NCI-H1930 (cell line): ENCODE data around the gene ESF1.
A peak's percentile ranks its signal among the peaks of the same experiment; 100 is the strongest.

Experiments
- DNase-seq, 2 experiments: peaks; one replicate each; lab custom pipeline; 2025; lab: John Stamatoyannopoulos, UW

ESF1 gene, protein sequence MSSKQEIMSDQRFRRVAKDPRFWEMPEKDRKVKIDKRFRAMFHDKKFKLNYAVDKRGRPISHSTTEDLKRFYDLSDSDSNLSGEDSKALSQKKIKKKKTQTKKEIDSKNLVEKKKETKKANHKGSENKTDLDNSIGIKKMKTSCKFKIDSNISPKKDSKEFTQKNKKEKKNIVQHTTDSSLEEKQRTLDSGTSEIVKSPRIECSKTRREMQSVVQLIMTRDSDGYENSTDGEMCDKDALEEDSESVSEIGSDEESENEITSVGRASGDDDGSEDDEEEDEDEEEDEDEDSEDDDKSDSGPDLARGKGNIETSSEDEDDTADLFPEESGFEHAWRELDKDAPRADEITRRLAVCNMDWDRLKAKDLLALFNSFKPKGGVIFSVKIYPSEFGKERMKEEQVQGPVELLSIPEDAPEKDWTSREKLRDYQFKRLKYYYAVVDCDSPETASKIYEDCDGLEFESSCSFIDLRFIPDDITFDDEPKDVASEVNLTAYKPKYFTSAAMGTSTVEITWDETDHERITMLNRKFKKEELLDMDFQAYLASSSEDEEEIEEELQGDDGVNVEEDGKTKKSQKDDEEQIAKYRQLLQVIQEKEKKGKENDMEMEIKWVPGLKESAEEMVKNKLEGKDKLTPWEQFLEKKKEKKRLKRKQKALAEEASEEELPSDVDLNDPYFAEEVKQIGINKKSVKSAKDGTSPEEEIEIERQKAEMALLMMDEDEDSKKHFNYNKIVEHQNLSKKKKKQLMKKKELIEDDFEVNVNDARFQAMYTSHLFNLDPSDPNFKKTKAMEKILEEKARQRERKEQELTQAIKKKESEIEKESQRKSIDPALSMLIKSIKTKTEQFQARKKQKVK

DNA sequence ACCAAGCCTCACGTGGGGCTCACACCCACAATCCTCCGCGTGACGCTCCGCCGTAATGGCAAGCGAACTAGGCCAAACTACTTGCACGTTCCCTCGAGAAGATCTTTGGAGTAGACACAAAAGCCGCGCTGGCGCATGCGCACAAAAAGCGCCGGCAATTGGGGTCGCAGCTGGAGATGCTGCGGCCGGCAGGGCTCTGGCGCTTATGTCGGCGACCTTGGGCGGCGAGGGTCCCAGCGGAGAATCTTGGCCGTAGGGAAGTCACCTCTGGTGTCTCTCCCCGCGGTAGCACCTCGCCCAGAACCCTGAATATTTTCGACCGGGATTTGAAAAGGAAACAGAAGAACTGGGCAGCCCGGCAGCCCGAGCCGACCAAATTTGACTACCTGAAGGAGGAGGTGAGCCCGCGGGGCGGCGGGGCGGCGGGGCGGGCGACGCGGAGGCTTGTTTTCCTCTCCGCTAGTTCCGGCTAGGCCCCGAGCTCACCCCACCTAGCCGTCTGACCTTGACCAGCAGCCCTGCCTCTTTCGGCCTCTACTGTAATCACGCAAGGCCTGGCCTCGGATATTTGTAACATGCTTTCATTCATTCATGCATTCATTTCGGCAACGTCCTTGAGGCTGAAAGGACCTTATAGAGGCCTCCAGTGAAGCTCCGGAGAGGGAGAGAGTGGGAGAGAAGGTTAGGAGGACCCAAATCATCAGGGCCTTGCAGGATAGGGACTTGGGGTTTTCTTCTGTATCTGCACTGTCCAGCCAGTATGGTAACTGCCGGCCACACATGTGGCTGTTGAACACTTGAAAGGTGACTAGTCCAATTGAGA is at the start of gene ESF1, which contains the start of gene NDUFAF5:
Gene ESF1, minus strand, starts transcription at position 27 of the 823 bp plus-strand sequence. CDS start 1,779 bp downstream, outside the sequence.
Gene NDUFAF5, plus strand, starts transcription at position 136 of the 823 bp plus-strand sequence. Its CDS starts 41 bp downstream, at position 177.
- peak; percentile 97 for DNase-seq

DNA sequence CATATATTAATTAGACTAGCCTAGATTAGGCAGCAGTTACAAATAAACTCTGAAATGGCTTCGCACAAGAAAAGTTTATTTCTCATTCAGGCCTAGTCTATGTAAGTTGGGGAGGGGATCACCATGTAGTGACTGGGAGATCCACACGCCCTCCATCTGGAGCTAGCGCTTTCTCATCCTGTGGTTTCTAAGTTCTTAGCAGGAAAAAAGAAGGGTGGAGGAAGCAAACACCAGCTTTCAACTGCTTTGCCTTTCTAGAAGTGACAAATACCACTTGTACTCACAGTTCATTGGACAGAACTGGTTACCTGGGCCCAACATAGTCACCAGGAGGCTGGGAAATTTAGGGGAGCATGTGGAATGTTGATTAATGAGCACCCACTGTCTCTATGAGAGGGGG is 46.8 kb upstream of the ESF1 start:
- DNase-seq = no peak

DNA sequence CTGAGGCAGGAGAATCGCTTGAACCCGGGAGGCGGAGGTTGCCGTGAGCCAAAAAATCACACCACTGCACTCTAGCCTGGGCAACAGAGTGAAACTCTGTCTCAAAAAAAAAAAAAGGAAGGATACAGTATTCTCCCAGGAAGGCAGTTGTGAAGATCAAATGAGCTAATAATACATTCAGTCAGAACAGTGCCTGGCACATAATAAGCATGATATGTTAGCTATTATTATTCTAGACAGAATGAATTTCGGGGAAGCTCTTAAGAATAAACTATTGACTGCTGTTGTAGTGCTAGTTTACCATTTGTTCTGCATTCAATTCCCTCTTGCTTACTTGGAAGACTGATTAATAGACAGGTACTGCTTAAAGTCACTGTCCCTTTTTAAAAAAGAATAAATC is 40.7 kb upstream of the ESF1 start:
- DNase-seq = no peak

DNA sequence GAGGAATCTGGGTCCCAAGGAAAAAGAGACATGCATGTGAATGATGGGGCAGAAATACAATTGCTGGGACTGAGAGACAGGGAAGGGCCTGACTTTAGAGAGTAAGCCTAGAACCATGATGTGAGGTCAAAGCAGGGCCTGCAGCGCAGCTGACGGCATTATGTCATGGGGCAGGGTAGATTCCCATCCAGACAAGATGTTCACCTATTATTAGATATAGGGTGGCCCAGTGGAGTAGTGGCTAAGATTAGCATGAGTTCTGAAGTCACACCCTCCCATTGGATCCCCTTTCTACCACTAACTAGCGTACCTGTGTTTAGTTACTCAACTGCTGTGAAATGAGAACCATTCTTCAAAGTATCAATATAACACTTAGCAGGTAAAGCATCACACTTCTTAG is 39.7 kb upstream of the ESF1 start:
- DNase-seq = no peak

DNA sequence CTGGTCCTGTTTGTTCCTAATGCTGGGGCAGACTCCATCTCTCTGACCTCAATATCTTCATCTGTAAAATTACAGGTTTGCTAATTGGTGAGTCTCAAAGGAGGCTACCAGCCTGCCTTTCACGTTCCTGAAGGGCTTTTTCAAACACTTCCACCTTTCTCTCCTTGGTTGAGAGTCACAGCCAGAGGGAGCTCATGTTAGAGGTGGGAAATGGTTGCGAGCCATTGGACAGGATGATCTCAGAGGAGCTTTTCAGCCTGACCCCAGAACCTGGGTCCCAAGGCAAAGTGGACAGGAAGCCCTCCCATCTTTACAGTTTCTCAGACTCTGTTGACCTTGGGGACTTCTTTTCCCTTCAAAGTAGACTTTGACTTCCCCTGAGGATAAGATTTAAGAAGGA is 37.7 kb upstream of the ESF1 start:
- DNase-seq = no peak

DNA sequence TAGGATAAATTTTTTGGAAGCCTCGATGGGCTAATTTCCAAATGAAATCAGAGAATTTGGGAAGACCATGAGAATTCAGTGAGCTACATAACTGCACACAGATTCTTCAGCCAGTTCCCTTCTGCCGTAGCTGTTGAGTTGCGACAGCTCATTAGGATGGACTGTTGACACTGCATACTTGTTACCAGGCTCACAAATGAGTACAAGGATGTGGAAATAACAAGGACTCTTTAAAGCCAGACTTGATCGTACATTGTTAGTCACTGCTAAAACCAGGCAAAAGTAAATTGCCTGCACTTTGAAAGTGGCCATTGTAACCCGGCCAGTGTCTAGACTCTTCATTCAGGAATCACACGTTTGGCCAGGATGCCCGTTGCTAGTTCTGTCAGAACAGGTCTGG is 37.2 kb upstream of the ESF1 start:
- DNase-seq = no peak

DNA sequence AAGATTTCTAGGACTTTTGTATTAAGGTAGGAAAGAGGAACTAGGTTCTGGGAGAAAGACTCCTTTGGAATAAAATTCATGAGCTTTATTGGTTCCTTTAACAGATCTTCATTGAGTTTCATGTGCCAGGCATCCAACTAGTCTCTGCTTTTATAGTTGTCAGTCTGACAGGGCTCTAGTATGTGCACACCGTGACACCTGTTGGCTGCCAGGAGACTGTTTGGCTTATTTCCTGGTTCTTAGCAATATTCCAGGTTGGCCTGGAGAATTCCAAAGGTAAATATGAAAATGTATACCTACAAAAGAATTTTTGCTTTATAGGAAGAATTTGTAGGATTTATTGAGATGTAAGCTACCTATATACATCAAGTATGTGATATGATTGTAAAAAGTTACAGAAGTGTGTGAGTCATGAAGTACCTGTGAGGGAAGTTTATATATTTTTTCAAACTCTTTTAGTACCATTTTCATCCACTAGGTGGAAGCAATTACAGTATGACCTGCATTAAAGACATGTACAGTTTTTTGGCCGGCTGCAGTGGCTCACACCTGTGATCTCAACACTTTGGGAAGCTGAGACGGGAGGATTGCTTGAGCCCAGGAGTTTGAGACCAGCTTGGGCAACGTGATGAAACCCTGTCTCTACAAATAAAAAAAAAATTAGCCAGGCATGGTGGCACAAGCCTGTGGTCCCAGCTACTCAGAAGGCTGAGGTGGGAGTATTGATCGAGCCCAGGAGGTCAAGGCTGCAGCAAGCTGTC is 35.3 kb upstream of the ESF1 start:
- peak in 1 of 2 experiments; percentile 59 for DNase-seq

DNA sequence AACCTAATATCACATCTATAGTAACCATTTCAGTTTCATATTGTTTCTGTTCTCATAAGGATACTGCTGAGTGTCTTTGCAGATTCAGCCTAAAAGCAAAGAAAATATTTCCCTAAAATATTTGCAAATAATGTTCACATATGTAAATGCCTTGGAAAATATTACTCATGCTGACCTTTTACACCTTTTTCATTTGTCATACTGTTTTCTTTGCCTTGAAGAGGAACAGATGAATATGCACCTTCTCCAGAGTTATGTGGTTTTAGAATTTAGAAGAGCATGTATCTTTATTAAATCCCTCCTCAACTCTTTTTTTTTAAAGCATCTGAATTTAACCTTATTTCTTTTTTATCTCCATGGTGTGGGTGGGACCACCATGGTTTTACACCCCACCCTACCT is 32.6 kb upstream of the ESF1 start:
- no peak for DNase-seq

DNA sequence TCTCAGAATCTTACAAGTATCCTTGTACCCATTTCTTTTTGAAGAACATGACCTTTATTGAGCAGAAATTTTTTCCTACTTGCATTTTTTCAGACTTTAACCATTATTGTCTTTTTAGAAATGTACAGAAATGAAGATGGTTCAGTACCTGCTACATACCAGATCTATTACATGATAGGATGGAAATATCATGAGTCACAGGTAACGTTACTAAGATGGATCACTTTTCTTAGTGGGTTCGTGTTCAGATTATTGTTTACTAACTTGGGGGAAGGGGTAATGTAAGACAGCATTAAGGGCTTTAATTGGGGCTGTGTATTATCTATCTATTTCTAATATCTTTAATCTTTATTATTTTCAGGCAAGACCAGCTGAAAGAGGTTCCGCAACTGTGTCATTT is 32.0 kb upstream of the ESF1 start:
- DNase-seq = no peak

DNA sequence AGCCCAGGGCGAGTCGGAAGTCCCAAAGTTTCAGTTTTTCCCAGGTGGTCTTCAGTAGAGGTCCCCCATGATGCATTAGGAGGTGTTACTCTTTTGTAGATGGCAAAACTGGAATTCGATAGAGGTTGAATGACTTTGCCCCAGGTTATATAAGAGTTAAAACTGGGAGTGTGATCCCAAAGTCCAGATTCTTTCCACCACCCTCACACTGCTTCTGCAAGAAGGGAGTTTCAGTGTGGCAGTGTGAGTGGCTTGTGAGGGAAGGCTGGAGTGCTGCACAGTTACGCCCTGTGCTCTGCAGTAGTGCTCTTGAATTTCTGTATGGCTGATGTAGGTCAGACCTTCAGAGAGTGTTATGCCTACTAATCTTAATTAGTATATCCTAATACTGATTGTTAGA is 30.0 kb upstream of the ESF1 start:
- no peak for DNase-seq

DNA sequence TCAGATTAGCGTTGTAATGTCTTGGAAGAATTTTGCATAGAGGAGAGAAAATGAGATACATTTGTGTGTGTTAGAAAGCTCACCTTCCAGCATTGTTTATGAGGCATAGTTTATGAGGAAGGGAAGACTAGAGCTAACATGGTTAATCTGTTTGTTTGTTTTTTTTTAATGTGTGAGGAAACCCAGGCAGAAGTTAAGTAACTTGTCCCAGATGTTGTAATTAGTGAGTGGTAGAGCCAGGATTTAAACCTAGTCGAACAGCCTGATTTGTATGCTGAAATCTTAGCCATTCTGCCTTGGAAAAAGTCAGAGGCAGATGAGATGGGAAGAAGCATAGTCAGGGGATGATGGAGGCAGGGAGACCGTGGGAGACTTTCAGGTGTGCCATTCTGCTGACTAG is 29.2 kb upstream of the ESF1 start:
- DNase-seq = no peak

DNA sequence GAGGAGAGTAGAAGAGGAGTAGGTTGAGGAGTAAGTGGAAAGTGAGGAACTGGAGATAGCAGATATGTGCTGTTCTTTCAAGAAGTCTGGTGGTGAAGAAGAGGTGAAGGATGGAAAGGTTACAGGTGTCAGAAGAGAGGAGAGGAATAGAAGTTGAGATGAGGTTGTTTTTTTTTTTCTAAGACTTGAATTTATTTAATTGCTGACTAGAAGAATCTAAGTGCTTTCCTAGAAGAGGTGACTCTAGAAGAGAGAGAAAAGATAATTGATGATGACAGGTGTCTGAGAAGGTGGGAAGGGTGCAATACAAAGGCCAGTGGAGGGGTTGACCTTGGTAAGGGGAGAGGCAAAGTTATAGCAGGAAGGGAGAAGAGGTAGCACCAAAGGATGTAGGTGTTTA is 25.7 kb upstream of the ESF1 start:
- DNase-seq = no peak

DNA sequence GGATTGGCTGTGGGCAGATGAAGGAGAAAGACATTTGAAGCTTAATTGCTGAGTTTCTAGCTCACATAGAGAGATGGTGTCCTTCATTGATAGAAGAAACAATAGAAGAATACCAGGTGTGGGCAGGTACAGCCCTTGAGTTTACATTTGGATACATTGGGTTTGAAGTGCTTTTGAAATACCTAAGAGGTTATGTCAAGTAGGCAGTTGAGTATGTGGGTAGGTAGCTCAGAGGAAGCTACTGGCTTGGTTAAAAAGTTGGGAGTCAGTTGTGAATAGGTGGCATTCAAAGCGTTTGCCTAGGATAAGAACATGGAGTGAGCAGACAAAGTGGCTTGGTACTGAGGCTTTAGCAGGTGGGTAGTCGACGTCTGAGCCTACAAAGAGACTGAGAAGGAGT is 25.1 kb upstream of the ESF1 start:
- no peak for DNase-seq

DNA sequence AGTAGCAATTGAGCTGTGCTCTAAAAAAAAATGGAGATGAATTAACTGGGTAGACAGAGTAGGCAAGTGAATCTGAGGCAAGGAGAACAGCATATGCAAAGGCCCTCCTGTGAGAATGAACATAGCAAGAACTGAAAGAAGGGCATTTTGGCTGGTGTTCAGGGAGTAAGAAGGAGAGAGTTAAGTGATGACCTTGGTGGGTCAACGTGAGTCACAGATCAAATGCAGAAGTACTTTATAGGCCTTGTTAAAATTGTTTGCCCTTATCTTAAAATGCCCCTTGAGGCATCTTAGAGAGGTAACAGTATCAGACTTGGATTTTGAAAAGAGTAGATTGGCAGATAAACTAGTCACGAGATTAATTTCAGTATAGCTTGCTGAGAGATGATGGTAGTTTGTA is 24.7 kb upstream of the ESF1 start:
- no peak for DNase-seq

DNA sequence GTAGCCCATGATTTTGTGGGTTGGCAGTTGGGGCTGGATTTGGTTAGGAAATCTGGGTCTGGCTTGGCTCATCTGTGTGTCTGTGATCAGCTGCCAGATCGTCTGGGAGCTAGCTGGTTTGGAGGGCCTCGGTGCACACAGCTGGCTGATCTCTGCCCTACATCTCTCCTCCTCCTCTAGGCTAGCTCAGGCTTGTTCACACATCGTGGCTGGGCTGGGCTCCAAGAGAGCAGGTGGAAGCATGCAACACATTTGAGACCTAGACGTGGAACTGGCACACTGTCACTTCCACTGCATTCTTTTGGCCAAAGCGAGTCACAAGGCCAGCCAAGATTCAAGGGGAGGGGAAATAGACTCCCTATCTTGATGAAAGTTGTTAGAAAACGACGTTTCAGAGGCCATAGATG is 16.0 kb upstream of the ESF1 start:
- peak in 1 of 2 experiments; percentile 13 for DNase-seq

DNA sequence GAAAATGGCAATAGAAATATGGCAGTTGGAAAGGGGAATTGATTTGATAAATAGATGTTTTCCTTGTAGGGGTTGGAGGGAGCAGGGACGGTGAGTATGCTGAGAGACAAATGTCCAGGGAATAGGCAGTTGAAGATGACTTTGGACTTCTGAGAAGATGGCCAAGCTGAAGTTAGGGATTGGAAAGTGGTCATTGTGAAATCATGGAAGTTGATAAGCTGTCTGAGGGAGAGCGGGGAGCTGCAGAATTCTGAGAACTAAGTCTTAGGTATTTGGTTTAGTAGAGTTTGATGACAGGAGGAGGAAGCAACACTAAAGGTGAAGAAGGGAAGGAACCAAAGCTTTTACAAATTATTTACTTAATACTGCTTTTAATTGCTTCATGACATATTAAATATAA is 15.3 kb upstream of the ESF1 start:
- DNase-seq = no peak

DNA sequence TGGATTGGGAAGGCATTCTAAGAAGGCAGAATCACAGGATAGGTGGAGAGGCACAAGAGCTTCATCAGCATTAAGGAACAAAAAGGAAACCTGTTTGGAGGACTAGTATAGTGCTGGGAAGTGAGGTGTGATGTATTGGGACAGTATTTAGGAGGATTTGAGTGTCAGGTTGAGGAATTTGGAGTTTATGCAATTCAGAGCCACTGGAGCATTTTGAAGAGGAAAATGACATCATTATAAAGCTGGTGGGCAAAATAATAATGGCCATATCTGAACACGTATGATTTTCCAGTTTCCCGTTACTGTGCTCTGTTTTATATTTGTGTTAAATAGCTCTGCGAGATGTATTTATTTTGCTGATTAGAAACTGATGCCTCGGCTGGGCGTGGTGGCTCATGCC is 14.3 kb upstream of the ESF1 start:
- no peak for DNase-seq

DNA sequence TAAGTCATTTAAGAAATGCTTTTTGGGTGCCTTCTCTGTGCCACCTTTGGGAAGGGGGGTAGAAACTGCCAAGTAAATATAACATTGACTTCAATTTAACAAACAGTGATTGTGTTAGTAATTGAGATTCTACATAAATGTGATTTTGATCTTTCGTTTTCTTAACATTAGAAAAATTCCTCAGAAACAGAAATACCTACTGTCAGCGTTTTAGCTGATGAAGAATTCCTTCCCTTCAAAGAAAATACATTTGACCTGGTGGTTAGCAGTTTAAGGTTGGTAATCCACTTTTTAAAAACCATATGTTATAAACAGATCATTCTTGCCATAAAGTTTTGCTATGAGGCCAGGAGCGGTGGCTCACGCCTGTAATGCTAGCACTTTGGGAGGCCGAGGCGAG is 9.9 kb upstream of the ESF1 start:
- no peak for DNase-seq

DNA sequence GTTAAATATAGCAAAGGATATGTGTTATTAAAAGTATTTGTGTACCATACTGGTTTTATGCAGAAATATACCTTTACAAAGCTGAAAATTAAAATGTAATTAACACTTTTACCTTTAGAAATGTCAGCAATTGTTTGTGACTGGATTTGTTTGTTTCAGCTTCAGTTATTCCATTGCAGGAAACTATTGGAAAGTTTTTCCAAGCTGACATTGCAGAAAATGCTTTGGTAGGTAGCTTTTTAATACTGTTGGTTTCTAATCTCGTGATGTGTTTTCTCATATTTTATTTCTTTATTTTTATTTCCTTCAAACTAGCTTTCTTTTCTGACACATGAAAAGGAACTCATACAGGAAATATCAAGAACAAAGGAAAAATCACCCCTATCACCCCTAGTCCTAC is 8.3 kb upstream of the ESF1 start:
- DNase-seq = no peak

DNA sequence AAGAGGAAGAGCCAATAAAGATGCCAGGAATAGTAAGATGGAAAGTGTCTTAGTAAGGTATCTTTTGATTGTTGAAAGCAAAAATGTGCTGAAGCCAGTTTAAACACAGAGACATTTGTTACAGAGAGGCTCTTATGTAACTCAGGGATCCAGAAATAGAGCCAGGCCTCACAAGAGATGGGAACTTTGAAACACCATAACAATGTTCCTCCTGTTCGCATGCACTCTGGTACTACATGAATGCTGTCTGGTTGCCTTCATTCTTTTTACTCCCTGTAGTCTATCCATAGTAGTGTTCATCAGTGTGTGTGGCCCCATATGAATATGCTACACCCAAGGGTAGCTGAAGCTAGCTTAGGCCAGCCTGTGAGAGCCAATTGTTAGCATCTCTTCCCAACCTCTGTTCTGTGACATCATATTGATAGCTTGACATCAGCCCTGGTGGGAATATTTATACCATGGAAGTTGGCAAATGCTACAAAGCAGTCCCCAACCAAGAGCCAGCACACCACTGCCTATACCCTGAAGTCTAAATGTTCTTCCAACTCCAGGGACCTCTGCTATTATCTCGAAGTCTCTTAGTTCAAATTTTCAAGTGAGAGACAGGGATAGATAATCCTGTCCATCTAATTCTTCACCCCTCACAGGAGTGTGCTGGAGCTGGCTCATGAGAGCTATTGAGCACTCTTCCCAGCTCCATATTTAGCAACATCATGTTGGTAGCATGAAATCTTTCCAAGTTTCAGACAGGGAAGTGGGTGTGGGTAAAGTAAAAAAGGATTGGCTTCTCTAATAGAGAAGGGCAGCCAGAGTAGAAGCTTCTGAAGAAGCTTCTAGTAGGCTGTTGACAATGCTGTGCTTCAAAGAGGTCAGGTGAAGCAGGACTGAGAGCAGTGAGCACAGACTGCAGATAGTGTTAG is 7.1 kb upstream of the ESF1 start:
- no peak for DNase-seq
